HK-2 (cell line): Measurements from ENCODE around the gene ACTR3C.
A peak's percentile ranks its signal among the peaks of the same experiment; 100 is the strongest.
"Not testable (repeated sequence)": the region's sequence is repeated elsewhere in the genome, so short reads cannot be mapped to it uniquely, and the experiment has no call there.

ENCODE experiments used
- DNase-seq: peaks from one replicate; pipeline ENCODE4 v3.0.0-alpha.2; 2018; ENCODE audit not compliant: unreplicated experiment

The ACTR3C gene

DNA sequence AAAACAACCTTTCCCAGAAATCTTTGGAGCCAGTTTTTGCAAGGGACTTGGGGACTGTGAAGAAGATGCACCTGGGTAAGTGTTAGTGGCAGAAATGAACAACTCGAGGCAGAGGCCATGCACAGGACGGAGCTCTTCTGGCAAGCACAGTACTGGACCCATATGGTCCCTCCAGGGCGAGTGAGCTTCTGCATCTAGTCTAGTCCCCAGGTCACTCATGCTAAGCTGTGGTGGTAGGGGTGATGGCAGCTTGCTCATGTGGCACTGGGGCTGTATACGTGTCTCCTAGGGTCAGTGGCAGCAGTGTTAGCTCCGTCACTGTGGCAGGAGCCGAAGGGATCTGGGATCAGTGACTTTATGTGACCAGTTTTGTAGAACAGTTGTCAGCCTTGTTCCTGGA is 9.5 kb downstream of the ACTR3C start:
- DNase-seq = no peak

GRCh38 chr7:150313367-150313809 is 10.0 kb downstream of the ACTR3C start:
- no peak for DNase-seq

GRCh38 chr7:150312649-150313366 is 10.5 kb downstream of the ACTR3C start:
- peak; percentile 78 for DNase-seq

- no peak for DNase-seq
These were observed 11.6 kb downstream of the ACTR3C start for GRCh38 chr7:150311711-150312110.

GRCh38 chr7:150311146-150311545 is 12.2 kb downstream of the ACTR3C start:
- DNase-seq = no peak

DNA sequence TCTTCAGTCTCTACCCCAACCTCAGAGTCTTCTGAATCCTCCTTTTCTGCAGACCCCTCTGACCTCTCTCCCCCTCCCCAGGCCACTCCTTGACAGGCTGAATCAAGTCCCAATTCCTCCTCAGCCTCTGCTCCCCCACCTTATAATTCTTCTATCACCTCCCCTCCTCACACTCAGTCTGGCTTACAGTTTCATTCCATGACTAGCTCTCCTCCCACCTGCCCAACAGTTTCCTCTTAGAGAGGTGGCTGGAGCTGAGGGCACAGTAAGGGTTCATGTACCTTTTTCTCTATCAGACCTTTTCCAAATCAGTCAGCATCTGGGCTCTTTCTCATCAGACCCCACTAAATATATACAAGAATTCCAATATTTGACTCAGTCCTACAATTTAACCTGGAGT is 14.8 kb downstream of the ACTR3C start:
- no peak for DNase-seq

DNA sequence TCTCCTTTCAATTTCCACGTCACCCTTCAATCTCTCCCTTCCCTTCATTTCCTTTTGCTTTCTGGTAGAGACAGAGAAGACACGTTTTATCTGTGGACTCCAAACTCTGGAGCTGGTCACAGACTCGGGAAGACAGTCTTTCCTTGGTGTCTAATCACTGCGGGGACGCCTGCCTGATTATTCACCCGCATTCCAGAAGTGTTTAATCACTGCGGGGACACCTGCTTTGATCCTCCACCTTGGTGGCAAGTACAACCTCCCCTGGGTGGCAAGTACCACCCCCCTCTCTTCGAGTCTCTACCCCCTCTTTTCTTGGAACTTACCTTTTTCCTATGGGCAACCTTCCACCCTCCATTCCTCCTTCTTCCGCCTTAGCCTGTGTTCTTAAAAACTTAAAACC is 15.4 kb downstream of the ACTR3C start:
- peak; percentile 69 for DNase-seq

GRCh38 chr7:150307129-150307528 is 16.2 kb downstream of the ACTR3C start:
- no peak for DNase-seq

DNA sequence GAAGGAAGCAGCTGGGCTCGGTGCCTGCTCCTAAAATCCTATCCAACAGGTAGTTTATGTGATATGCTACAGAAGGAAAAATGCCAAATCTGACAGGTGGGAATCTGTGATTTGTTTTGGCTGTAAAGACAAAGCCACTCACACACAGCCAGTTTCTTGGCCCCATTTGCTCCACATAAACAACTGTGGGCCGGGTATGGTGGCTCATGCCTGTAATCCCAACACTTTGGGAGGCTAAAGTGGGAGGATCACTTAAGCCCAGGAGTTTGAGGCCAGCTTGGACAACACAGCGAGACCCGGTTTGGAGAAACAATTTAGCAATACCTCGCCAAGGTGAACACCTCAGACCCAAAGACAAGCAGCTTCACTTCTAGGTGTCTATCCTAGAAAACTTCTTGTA is 17.0 kb downstream of the ACTR3C start:
- not testable (repeated sequence) for DNase-seq

DNA sequence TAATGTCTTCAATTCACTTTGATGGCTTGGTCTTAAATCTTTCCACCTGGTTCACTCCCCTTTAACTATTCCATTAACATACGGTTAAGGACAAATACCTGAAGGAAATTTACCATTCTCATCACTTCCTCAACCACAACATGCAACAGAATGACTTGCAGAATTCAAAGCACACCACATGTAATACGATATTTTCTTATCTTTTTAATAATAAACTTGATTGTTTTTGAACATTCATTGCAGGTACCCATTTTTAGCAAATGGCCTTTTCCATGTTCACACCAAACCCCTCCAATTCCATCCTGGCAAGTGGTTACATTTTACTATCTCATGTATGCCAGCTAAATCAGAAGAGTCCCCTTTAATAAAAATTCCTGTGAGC is 17.5 kb downstream of the ACTR3C start:
- DNase-seq = not testable (repeated sequence)

- DNase-seq = not testable (repeated sequence)
These were observed 18.0 kb downstream of the ACTR3C start for GRCh38 chr7:150305259-150305902.

DNA sequence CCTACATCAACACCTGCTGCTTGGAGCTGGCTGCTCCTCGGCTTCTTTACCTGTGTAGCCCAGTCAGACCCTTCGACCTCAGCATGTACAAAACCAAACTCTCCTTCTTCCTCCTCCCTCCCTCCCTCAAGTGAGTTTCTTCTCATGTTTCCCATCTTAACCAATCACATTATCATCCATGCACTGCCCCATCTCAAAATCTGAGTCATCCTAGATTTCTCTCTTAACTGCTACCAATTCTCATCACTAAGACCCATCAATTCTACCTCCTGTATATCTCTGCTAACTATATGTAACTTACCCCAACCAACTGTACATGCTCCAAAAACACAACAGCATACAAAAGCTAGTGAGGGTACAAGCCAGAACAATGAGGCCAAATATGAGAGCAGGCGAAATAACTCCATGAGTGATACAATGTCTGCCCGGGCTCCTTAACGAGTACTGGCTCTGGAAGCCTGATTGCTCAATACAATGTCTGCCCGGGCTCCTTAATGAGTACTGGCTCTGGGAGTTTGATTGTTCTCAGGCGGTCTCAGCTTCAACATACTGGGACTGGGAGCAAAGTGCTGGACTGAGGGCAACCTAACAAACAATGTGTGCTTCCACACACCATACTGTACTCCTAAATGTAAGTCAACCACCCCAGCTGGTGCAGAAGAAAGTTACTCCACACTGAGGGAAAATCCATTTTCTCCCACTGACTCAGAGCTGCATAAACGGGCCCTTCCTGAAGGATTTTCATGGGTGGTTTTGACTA is 18.7 kb downstream of the ACTR3C start:
- DNase-seq = not testable (repeated sequence)

DNA sequence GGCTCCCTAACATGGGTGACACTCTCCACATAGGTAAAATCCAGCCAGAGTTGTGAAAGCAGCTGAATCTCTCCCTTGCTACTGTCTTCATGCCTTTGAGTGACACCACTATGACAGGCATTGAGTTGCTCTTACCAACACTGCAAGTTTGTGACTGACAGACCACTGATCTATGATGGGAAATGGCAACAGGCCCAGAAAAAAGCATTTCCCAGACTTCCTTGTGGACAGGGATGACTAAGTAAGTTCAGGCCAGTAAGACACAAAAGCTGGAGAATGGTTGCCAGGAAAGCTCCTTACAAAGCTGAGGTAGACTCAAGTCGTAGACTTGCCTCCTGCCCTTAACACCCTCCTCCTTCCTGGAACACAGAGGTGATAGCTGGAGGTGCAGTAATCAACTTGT is 20.4 kb downstream of the ACTR3C start:
- peak; percentile 62 for DNase-seq

GRCh38 chr7:150297978-150298377 is 25.4 kb downstream of the ACTR3C start:
- DNase-seq = not testable (repeated sequence)

DNA sequence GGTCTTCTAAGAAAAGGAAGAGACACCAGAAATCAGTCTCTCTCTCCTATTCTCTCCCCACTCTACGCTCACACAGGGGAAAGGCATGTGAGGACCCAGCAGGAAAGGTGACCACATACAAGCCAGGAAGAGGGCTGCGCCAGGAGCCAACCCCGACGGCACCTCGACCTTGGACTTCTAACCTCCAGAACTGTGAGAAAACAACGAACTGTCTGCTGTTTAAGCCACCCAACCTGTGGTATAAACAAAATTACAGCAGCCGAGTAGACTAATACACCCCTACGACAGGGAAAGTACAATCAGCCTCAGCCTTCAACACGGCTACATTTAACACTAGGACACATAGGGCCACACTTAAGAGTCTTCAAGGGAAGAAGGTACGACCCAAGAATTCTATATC is 26.5 kb downstream of the ACTR3C start:
- not testable (repeated sequence) for DNase-seq

DNA sequence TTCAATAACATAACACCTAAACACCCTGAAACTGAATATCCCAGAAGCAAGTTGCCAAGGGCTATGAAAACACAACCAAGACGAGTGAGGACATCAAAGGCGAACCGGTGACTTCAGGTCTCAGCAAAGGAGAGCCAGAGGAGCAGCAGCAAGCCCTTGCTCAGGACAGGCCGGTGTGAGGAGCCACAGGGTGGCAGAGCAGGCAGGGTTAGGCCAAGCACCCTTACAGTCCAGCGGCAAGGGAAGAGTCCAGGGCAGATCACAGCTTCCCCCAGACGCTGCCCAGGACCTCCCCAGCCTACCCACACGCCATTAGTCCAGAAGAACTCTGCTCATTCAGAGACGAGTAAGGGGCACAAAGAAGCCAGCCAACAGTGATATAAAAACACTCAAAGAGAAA is 27.7 kb downstream of the ACTR3C start:
- not testable (repeated sequence) for DNase-seq

DNA sequence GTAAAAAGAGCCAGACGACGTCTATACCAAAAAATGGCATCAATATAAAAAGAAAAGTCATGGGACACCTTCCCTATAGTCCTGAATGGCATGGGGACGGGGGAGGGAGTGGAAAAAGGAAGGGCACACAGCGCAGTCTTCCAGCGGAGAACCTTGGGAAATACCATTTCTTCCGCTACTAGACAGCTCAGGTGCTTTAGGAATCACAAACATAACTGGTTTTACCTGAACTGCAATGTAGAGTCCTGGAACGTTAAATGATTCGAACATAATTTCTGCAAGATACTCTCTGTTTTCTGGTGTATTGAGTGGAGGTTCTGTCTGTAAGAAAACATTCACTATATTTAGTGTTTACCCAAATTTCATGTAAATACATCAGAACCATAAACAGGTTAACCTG is 28.3 kb downstream of the ACTR3C start:
- DNase-seq = not testable (repeated sequence)

DNA sequence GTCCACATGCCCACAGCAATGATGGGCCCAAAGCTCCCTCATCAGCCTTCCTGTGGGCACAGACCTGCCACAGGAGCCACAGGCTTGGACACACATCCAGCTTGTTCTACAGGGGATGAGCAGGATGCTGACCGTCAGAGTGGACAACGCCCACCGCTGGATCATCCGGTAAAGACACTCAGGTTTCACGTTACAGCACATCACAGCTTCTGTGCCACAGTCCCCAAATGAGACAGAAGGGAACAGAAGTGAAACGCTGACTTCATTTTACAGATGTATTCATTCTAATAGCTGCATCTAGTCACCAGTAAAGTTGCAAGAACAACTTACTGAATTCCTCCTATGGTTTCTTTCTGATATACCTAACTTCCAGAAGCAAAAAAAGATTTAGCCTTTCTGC is 33.0 kb downstream of the ACTR3C start:
- DNase-seq = not testable (repeated sequence)

- DNase-seq = not testable (repeated sequence)
These were observed 34.5 kb downstream of the ACTR3C start for GRCh38 chr7:150288816-150289215.

DNA sequence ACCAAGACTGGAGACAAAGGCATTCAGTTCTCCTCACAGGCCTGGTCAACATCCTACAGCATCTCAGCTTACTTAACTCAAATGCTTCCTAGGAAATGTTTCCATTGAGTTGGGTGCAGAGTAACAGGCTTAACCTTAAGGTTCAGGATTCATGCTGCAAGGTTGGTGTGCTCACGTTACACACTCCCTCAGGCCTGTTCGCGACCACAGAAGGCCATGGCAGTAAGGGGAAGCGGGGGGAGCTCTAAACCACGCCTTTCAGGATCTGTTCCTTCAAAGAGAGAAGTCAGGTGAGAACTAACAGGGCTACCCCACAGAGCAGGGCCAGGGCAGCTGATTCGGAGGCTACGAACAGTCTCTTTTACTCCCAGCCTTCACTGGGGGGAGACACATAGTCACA is 35.5 kb downstream of the ACTR3C start:
- not testable (repeated sequence) for DNase-seq

DNA sequence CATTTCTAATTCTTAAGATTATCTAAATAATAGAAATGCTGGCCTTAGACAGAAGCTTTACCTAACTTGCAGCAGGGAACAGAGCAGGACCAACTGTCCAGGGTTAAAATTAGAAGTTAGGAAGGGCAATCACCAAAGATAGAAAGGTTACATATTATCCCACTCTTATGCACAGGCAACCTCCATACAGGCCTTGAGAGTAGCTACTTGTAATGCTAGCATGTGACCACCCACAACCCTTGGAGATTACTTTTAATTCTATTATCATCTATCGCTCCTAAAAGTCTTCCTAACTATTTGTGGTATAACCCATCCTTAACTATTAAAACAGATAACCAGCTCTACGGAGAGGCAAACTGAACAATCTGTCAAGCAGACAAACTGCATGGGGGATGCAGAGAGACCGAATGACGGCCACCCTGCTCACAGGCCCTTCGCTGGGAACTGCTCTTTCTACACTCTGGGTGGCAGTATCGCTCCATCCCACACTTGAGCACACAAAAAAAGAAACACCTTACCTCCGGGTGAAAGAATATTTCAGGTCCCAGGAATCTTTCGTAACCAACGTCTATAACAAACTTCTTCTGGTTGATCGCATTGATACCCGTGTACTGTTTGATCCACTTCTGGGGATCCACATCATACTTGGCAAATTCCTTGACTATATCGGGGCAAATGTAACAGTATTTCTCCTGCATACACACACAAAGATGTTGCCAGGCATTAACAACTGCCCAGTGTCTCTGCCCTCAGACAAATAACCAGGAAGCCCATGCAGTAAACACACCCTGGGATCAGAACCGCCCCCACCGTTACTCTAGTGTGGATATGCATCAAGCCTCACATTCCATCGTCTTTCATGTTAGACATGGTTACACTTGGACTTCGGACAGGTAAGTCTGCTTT is 37.2 kb downstream of the ACTR3C start:
- not testable (repeated sequence) for DNase-seq

DNA sequence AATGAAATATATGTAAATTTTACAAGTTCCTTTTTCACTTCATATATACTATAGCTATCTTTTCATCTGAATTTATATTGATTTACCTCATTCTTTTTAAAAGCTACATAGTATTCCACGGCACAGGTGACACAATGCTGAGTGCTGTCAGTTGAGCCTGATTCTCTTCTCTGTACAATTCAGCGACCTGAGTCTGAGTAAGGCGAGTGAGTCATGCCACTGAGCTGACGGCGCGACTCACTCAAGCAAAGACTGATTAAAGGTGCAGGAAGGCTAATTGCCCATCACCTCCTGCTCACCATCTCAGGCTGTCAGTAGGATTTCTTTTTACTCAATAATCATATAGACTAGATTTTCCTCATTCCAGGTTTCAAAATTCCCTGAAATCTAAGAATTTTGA is 39.7 kb downstream of the ACTR3C start:
- DNase-seq = not testable (repeated sequence)
